Spinal cord (tissue), 10 donors: Measurements from ENCODE around the gene TP53TG5. TPM values are rescaled to one million over a fixed set of nuclear protein-coding genes. Genes with fewer than 3 reads are reported as not detected.

Source experiments
- DNase-seq, 6 donors: peaks; one replicate each; pipeline versions ENCODE4 v3.0.0 to v3.0.0-alpha.2; 2013 to 2015; ENCODE audit warnings: low spot score in 6 of 6, low read depth in 4 of 6
- H3K27ac ChIP-seq: one replicate; pipeline ENCODE4 v1.5.1; 2013; ENCODE audit warnings: low read depth, low read length, control low read depth
- H3K27me3 ChIP-seq: one replicate; pipeline ENCODE4 v1.6.1; 2013; ENCODE audit warnings: low read length; ENCODE audit not compliant: control insufficient read depth, insufficient read depth
- H3K36me3 ChIP-seq: one replicate; pipeline ENCODE4 v1.6.1; 2013; ENCODE audit warnings: low read length; ENCODE audit not compliant: control insufficient read depth, insufficient read depth
- H3K4me1 ChIP-seq: one replicate; pipeline ENCODE4 v1.6.1; 2013; ENCODE audit warnings: low read length; ENCODE audit not compliant: control insufficient read depth, insufficient read depth
- H3K4me3 ChIP-seq: one replicate; pipeline ENCODE4 v1.5.1; 2013; ENCODE audit warnings: low read depth, low read length, control low read depth
- H3K9me3 ChIP-seq: one replicate; pipeline ENCODE4 v1.6.1; 2013; ENCODE audit warnings: low read length; ENCODE audit not compliant: control insufficient read depth, insufficient read depth
- WGBS: methylation state at CpG from one replicate; pipeline ENCODE4 v1.1.5; 2013; ENCODE audit warnings: missing lambda C conversion rate; ENCODE audit not compliant: insufficient coverage; 5-methylcytosine and 5-hydroxymethylcytosine counted together
- polyA plus RNA-seq, 2 donors: library from polyadenylated mRNA; unstranded; fragments of 120-200 nt; gene quantifications; one replicate each; pipeline ENCODE4 v1.2.1, GENCODE V29; 2013; ENCODE audit not compliant: insufficient read length in 2 of 2
- total RNA-seq, 2 donors: library from RNA; depleted of rRNA in 1 of 2; stranded (reverse); fragments of 120-200 nt in 1 of 2; fragments of >200 nt in 1 of 2; gene quantifications; one replicate each; pipeline versions ENCODE4 v1.2.3 to v1.2.4, GENCODE V29; 2013 to 2014
- donor health status: healthy.

TP53TG5 gene
- total and polyA plus RNA-seq, 4 donors: 0.39 to 3.9 (median 1.2) TPM

DNA sequence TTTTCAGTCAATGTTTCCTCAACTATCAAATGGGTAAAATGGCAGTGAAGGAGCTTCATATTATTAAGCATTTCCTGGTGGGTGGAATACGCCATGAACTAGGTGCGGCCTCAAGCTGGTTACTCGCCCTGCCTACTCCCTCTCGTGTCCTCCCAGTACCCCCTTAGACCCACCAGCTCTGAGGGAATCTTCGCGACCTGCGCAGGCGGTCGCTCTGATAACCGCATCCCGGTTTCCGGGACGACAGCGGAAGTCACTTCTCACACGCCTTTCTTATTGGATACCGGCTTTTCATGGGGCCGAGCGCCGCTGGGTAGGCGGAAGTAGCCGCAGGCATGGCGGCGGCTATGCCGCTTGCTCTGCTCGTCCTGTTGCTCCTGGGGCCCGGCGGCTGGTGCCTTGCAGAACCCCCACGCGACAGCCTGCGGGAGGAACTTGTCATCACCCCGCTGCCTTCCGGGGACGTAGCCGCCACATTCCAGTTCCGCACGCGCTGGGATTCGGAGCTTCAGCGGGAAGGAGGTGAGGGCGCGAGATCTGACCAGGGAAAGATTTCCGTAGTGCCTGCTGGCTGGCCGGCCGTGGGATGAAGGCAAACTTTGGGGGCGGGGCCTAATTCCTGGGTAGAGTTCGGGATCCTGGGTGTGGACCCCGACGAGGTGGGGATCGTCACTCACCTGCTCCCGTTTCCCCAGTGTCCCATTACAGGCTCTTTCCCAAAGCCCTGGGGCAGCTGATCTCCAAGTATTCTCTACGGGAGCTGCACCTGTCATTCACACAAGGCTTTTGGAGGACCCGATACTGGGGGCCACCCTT, 37.9 kb upstream of the TP53TG5 start, which contains the start of gene PIGT:
Gene PIGT (plus strand): TSS at position 320 of the 816 bp plus-strand sequence. CDS start 16 bp downstream, at position 336.
- WGBS: under 1% methylated on average over 52 of the region's 52 CpGs
- H3K9me3 ChIP-seq: no peaks in the 10 kb centered on the region
- H3K27me3 ChIP-seq: no peaks in the 10 kb centered on the region
- H3K4me3 ChIP-seq: peak within 1 kb of the TSS; percentile 84
- peaks cover 9% of the 10 kb centered on the region for H3K4me1 ChIP-seq
- H3K27ac ChIP-seq: no peak within 1 kb of the TSS
- H3K36me3 ChIP-seq: peaks cover 34% of the 10 kb centered on the region
- peak in 5 of 6 donors; percentile 77 to 97 (median 85) for DNase-seq

DNA sequence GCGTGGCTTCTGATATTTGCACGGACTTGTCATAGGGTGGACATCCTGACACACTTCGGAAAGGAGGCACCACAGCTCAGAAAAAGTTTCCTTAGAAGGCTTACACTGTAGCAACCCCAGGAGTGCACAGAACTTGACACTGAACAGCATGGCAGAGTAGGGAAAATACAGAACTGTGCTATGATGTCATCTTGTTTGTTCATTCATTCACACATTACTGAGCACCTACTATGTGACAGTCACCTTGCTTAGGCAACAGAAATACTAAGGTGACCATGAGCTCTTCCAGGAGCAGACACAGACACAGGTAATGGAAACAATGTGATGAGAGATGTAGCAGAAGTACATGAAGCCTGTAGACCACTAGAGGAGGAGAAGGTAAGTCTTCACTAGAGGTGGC, 35.4 kb upstream of the TP53TG5 start:
- no peak overlapping the region for H3K27ac ChIP-seq

DNA sequence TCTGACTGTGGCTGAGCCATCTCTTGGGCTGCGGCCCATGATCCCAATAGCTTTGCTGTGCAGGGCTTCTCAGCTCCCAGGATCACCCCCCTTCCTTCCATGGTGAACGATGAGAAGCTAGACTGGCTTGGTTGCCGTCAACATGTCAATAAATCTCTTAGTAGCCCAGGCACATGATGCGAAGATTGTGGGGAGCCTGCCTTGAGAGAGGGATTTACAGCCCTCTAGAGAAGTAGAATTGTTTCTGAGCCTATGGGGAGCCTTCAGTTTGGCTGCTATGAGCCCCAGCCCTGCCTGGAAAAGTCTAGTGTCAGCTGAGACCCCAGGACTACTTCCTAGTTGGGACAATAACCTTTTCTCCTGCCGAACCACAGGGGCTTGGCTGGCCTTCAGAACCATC, 34.5 kb upstream of the TP53TG5 start:
- Histone ChIP-seq H3K27ac (no peak overlapping the region), H3K36me3 (peaks cover 23% of the 10 kb centered on the region), H3K27me3 (no peaks in the 10 kb centered on the region), H3K4me3 (no peak overlapping the region), H3K4me1 (peaks cover 17% of the 10 kb centered on the region), H3K9me3 (no peaks in the 10 kb centered on the region)
- WGBS: 59% methylated on average over 3 of the region's 5 CpGs
- DNase-seq: peak in 1 of 6 donors; percentile 34

More for the DNA sequence above, 35.4 kb upstream of the TP53TG5 start:
- H3K36me3 ChIP-seq: peaks cover 22% of the 10 kb centered on the region
- H3K27me3 ChIP-seq: no peaks in the 10 kb centered on the region
- H3K4me1 ChIP-seq: peaks cover 9% of the 10 kb centered on the region
- DNase-seq: no peak
- no peaks in the 10 kb centered on the region for H3K9me3 ChIP-seq
- no peak overlapping the region for H3K4me3 ChIP-seq
- WGBS: 86% methylated on average over 3 of the region's 3 CpGs

DNA sequence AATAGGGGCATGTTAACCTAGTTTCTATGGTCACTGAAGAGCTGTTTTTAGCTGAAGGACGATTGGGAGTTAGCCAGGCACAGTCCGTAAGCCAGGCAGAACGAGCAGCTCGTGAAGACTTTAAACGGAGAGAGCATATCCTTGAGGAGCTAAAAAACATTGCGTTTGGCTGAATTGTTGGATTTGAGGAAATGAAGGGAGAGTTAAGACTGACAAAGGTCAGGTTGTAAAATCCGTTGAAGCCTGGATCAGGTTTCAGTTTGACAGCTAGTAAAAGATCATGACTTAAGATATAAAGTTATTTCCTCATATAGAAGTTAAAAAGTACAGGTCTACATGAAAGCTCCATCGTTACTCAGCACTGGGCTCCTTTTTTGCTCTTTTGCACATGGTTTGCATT, 32.8 kb upstream of the TP53TG5 start:
- Histone ChIP-seq H3K9me3 (no peaks in the 10 kb centered on the region), H3K36me3 (peaks cover 23% of the 10 kb centered on the region), H3K4me1 (peaks cover 22% of the 10 kb centered on the region), H3K27ac (no peak overlapping the region), H3K27me3 (no peaks in the 10 kb centered on the region), H3K4me3 (no peak overlapping the region)
- DNase-seq: no peak
- WGBS: 77% methylated on average over 6 of the region's 8 CpGs

DNA sequence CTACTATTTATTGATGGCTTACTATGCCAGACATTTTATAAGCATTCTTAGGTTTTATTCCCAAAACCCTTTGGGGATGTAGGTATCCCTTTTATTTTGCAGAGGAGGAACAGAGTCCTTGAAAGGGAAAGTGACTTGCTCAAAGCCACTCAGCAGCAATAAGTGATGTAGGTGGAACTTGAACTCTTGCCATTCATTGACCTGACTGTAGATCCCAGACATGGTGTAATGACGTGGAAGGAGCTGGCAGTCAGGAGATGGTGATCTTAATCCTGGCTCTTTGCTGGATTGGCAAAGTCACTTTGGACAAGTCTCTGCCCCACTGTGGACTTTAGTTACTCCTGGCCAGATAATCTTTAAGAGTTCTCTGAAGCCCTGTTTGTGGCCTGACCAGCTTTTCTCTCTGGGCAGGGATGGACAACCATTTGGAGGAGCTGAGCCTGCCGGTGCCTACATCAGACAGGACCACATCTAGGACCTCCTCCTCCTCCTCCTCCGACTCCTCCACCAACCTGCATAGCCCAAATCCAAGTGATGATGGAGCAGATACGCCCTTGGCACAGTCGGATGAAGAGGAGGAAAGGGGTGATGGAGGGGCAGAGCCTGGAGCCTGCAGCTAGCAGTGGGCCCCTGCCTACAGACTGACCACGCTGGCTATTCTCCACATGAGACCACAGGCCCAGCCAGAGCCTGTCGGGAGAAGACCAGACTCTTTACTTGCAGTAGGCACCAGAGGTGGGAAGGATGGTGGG, 31.6 kb upstream of the TP53TG5 start:
- 92% methylated on average over 2 of the region's 7 CpGs for WGBS
- H3K9me3 ChIP-seq: no peaks in the 10 kb centered on the region
- no peak for DNase-seq
- H3K27ac ChIP-seq: no peak overlapping the region
- H3K36me3 ChIP-seq: peaks cover 23% of the 10 kb centered on the region
- H3K4me3 ChIP-seq: no peak overlapping the region
- H3K27me3 ChIP-seq: no peaks in the 10 kb centered on the region
- peaks cover 30% of the 10 kb centered on the region for H3K4me1 ChIP-seq

DNA sequence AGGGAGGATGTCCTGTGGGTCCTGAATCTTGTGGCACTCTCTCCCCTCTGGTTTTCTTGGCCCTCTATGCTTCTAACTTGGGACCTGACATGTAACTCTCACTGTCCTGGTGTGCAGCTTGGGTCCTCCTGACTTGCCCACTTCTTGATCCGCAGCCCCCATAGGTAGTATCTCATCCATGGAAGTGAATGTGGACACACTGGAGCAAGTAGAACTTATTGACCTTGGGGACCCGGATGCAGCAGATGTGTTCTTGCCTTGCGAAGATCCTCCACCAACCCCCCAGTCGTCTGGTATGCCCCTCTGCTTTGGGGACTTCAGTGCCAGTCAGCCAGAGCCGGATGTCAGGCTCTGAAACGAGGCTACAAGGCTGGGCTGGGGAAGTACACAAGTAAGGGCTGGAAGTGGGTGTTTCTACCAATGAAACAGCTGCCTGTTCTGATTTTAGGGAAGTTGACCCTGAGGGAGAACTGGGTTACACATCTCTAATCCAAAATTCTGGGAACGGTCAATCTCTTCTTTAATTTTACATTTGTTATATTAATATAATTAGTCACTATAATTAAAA, 30.6 kb upstream of the TP53TG5 start:
- WGBS: 86% methylated on average over 5 of the region's 7 CpGs
- Histone ChIP-seq H3K4me3 (no peak overlapping the region), H3K9me3 (no peaks in the 10 kb centered on the region), H3K27me3 (no peaks in the 10 kb centered on the region), H3K36me3 (peaks cover 23% of the 10 kb centered on the region), H3K27ac (no peak overlapping the region), H3K4me1 (peaks cover 30% of the 10 kb centered on the region)
- DNase-seq: no peak

DNA sequence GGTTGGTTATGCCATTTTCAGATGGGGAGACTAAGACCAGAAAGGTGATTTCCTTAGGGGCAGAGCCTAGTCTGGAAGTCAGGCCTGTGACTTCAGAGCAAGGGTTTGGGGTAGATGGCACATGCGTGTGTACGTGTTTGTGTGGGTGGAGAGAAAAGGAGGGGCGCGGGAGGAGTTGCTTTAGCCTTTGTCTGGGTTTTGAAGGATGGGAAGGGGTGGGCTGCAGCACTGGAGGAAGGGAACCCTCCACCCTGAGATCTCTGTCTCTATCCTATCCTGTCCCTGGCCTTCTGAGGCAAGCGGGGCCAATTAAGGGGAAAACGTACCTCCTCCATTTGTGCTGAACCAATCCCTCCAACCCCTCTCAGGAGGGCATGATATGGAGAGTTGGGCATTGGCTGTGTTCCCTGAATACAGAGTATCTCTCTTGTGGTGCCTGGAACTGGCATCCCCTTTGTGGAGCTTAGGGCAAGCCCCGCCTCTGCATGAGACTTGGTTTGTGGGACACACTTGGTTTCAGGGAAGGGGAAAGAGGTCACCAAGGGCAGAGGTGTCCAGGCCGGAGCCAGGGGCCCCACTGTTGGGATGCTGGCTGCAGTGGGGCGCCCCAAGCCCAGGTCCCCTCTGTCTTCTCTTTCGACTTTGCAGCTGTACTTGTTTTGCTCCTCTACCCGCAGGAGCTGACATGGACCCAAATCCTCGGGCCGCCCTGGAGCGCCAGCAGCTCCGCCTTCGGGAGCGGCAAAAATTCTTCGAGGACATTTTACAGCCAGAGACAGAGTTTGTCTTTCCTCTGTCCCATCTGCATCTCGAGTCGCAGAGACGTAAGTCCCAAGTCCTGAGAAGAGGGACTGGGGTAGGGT, 29.9 kb upstream of the TP53TG5 start, which contains the start of gene DBNDD2:
Gene DBNDD2 (plus strand): TSS at position 507 of the 863 bp plus-strand sequence. CDS start 179 bp downstream, at position 686.
- Histone ChIP-seq H3K9me3 (no peaks in the 10 kb centered on the region), H3K27ac (peak within 1 kb of the TSS; percentile 36), H3K4me1 (peaks cover 30% of the 10 kb centered on the region), H3K27me3 (no peaks in the 10 kb centered on the region), H3K36me3 (peaks cover 23% of the 10 kb centered on the region), H3K4me3 (peak within 1 kb of the TSS; percentile 68)
- WGBS: 96% methylated on average over 12 of the region's 21 CpGs
- peak in 2 of 6 donors; percentile 1 to 17 for DNase-seq

DNA sequence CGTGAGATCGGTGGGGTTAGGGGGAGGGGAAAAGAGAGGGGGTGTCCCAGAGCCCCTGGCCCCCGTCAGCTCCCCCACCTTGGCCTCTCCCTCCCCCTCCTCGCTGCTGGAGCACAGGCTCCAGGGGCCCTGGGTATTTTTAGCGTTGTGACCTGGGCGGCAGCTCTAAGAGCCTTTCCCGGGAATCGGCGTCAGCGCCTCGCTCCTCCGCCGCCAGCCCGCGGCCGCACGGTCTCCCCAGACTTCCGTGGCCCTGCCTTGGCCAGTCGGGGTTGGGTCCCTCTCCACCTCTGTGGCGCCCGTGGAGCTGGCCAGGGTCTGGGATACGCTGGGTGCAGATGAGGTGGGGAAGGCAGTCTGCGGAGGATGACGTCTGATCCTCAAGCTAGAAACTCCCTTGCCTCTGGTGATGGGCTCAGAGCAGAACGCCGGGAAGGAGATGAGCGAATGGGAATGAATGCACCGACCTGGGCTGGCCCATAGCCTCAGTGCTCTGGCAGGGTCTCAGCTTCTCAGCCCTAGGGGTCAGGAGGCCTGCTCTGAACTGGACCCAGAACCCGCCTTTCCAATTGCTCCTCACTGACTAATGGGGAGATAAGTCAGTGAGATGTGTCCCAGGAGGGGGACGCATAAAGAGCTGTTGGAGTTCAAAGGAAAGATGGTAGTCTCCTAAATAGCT, 29.1 kb upstream of the TP53TG5 start:
- peaks cover 23% of the 10 kb centered on the region for H3K36me3 ChIP-seq
- 5% methylated on average over 25 of the region's 30 CpGs for WGBS
- H3K9me3 ChIP-seq: no peaks in the 10 kb centered on the region
- DNase-seq: peak in 2 of 6 donors; percentile 61 to 67
- H3K4me3 ChIP-seq: peak overlapping the region; percentile 68
- H3K27me3 ChIP-seq: no peaks in the 10 kb centered on the region
- peaks cover 30% of the 10 kb centered on the region for H3K4me1 ChIP-seq
- H3K27ac ChIP-seq: peak overlapping the region; percentile 36
